ENCODE results near the gene C1QA.

- no peak for TF ChIP-seq CTCF (IDR thresholded peaks at IDR 0.05)
- TF ChIP-seq POLR2A (IDR thresholded peaks at IDR 0.05) = no peak
These were observed 35.4 kb upstream of the C1QA start for GRCh38 chr1:22600817-22601605.

All from right lobe of liver (tissue), 4 donors.